G401 (cell line): ENCODE measurements around the gene EIF1AD. TPM values are rescaled to one million over a fixed set of nuclear protein-coding genes. Genes with fewer than 3 reads are reported as not detected.
A peak's percentile ranks its signal among the peaks of the same experiment; 100 is the strongest.

Source experiments
- DNase-seq: peaks from one replicate; pipeline ENCODE4 v3.0.0-alpha.2; 2015; ENCODE audit warnings: low spot score
- in situ Hi-C: cut with HindIII; loops from 2 replicates; pipeline ENCODE4 v1.10.0; 2016; ENCODE audit warnings: low sequenced_read_pairs, mixed read lengths
- total RNA-seq: library from RNA; depleted of rRNA; stranded (reverse); fragments of >200 nt; shearing (Covaris generic); gene quantifications from 2 replicates; pipeline ENCODE4 v1.2.3, GENCODE V29; 2014

The EIF1AD gene
- total RNA-seq, 1 experiment from 2014 or later = 29.9 TPM

GRCh38 chr11:65977621-65978390 is 24.2 kb downstream of the EIF1AD start:
- in situ Hi-C loops = no loop called here
- DNase-seq = no peak

- in situ Hi-C loops = no loop called here
- DNase-seq = no peak
These were observed 25.5 kb downstream of the EIF1AD start for GRCh38 chr11:65976216-65977176.

GRCh38 chr11:65975771-65976170 is 26.2 kb downstream of the EIF1AD start:
- no peak for DNase-seq
- in situ Hi-C loops = no loop called here

- in situ Hi-C loops = no loop called here
- no peak for DNase-seq
These were observed 28.4 kb downstream of the EIF1AD start for GRCh38 chr11:65973439-65974110.

- in situ Hi-C loops = no loop called here
- no peak for DNase-seq
These were observed 29.8 kb downstream of the EIF1AD start for GRCh38 chr11:65972116-65972515.

GRCh38 chr11:65968600-65969482 is 33.1 kb downstream of the EIF1AD start:
- no peak for DNase-seq
- in situ Hi-C loops = no loop called here

GRCh38 chr11:65967329-65967934 is 34.5 kb downstream of the EIF1AD start:
- in situ Hi-C loops = no loop called here
- DNase-seq = no peak

- in situ Hi-C loops = no loop called here
These were observed 35.8 kb downstream of the EIF1AD start for GRCh38 chr11:65965986-65966762.

GRCh38 chr11:65964906-65965305 is 37.1 kb downstream of the EIF1AD start:
- in situ Hi-C loops = no loop called here
- DNase-seq = no peak

More at GRCh38 chr11:65965986-65966762, 35.8 kb downstream of the EIF1AD start:
- no peak for DNase-seq

GRCh38 chr11:65962141-65962564 is 39.8 kb downstream of the EIF1AD start:
- in situ Hi-C loops = no loop called here
- no peak for DNase-seq

- in situ Hi-C loops = no loop called here
- peak; percentile 98 for DNase-seq
These were observed 40.5 kb downstream of the EIF1AD start, which contains the start of gene SART1 for GRCh38 chr11:65961267-65962140. Gene SART1 (plus strand): TSS chr11:65961734. CDS start chr11:65961781, 47 bp downstream.

GRCh38 chr11:65960824-65961266 is 41.1 kb downstream of the EIF1AD start:
- DNase-seq = no peak
- in situ Hi-C loops = no loop called here

GRCh38 chr11:65958774-65959420 is 43.1 kb downstream of the EIF1AD start:
- in situ Hi-C loops = no loop called here
- no peak for DNase-seq

- DNase-seq = no peak
- in situ Hi-C loops = no loop called here
These were observed 43.7 kb downstream of the EIF1AD start for GRCh38 chr11:65958291-65958690.

- DNase-seq = no peak
- in situ Hi-C loops = no loop called here
These were observed 47.2 kb downstream of the EIF1AD start for GRCh38 chr11:65954771-65955170.

- in situ Hi-C loops = no loop called here
- DNase-seq = no peak
These were observed 48.5 kb downstream of the EIF1AD start for GRCh38 chr11:65953471-65953870.
